ENCODE measurements around the gene SATB2.

GRCh38 chr2:199455210-199455544 is 2.6 kb downstream of the SATB2 start:
- TF ChIP-seq CTCF (IDR thresholded peaks at IDR 0.05) (no peak), POLR2AphosphoS5 (IDR thresholded peaks at IDR 0.05) (no peak), EP300 (IDR thresholded peaks at IDR 0.05) (no peak)

Data from stomach (tissue), 4 donors.